Smooth muscle cell (in vitro differentiated cells): Measurements from ENCODE around the gene FCN2. TPM values are rescaled to one million over a fixed set of nuclear protein-coding genes. Genes with fewer than 3 reads are reported as not detected.

Experiments used
- DNase-seq: peaks from one replicate; lab custom pipeline; 2025; ENCODE audit not compliant: unreplicated experiment; lab: John Stamatoyannopoulos, UW
- H2AFZ ChIP-seq: fragments of 200-600 bp; sonication (generic); 2 replicates; pipeline ENCODE4 v1.6.0; 2016; ENCODE audit warnings: antibody characterized with exemption, low read depth, mild to moderate bottlenecking
- H3F3A ChIP-seq: fragments of 200-600 bp; sonication (generic); 2 replicates; pipeline ENCODE4 v1.6.0; 2017; ENCODE audit warnings: antibody characterized with exemption, low read depth
- H3K27ac ChIP-seq: fragments of 200-600 bp; sonication (generic); 2 replicates; pipeline ENCODE4 v1.5.1; 2016; ENCODE audit warnings: low read depth, mild to moderate bottlenecking
- H3K27me3 ChIP-seq: fragments of 200-600 bp; sonication (generic); 2 replicates; pipeline ENCODE4 v1.6.1; 2016; ENCODE audit warnings: low read depth, mild to moderate bottlenecking
- H3K36me3 ChIP-seq: fragments of 200-600 bp; sonication (generic); 2 replicates; pipeline ENCODE4 v1.5.1; 2016; ENCODE audit warnings: low read depth
- H3K4me1 ChIP-seq: fragments of 200-600 bp; sonication (generic); 2 replicates; pipeline ENCODE4 v1.5.1; 2016; ENCODE audit warnings: low read depth
- H3K4me2 ChIP-seq: fragments of 200-600 bp; sonication (generic); 2 replicates; pipeline ENCODE4 v1.6.0; 2016; ENCODE audit warnings: mild to moderate bottlenecking
- H3K4me3 ChIP-seq: fragments of 200-600 bp; sonication (generic); 2 replicates; pipeline ENCODE4 v1.5.1; 2016; ENCODE audit warnings: mild to moderate bottlenecking
- H3K79me2 ChIP-seq: fragments of 200-600 bp; sonication (generic); 2 replicates; pipeline ENCODE4 v1.6.0; 2016; ENCODE audit warnings: low read depth, mild to moderate bottlenecking
- H3K9ac ChIP-seq: fragments of 200-600 bp; sonication (generic); 2 replicates; pipeline ENCODE4 v1.6.0; 2016; ENCODE audit warnings: low read depth
- H3K9me3 ChIP-seq: fragments of 200-600 bp; sonication (generic); replicated peaks from 2 replicates; pipeline ENCODE4 v1.5.1; 2016; ENCODE audit warnings: low read depth
- H4K20me1 ChIP-seq: fragments of 200-600 bp; sonication (generic); 2 replicates; pipeline ENCODE4 v1.6.0; 2016; ENCODE audit warnings: low read depth
- WGBS: methylation state at CpG from one replicate; pipeline ENCODE4 v1.1.7; 2016; ENCODE audit warnings: low lambda C conversion rate; 5-methylcytosine and 5-hydroxymethylcytosine counted together
- polyA plus RNA-seq: library from polyadenylated mRNA; unstranded; fragments of >200 nt; fragmentation: Nextera tagmentation; extraction: Ambion mirVana; gene quantifications from 2 replicates; pipeline ENCODE4 v1.2.1, GENCODE V29; 2016
- total RNA-seq: library from RNA; depleted of rRNA; stranded (reverse); fragments of >200 nt; gene quantifications from 2 replicates; pipeline ENCODE4 v1.2.3, GENCODE V29; 2014
- TF ChIP-seq, protein P1 (sequence below): fragments of 200-600 bp; sonication (generic); IDR thresholded peaks from 2 replicates; pipeline ENCODE4 v1.5.1; 2017; ENCODE audit warnings: borderline replicate concordance, mild to moderate bottlenecking, antibody characterized with exemption; ENCODE audit not compliant: insufficient read depth, poor library complexity, severe bottlenecking

The FCN2 gene
- total and polyA plus RNA-seq, 2 experiments from 2014 or later = not detected

GRCh38 chr9:134848504-134848903 lies 32.1 kb upstream of the FCN2 start:
- Histone ChIP-seq H3K27me3 (no peaks in the 10 kb centered on the region), H3K4me3 (no peak overlapping the region), H3K9me3 (no peaks in the 10 kb centered on the region), H3K36me3 (peaks cover 15% of the 10 kb centered on the region), H3K4me2 (no peak overlapping the region), H3K27ac (no peak overlapping the region), H3F3A (peaks cover 70% of the 10 kb centered on the region), H3K4me1 (no peaks in the 10 kb centered on the region), H4K20me1 (peaks cover 84% of the 10 kb centered on the region), H2AFZ (no peak overlapping the region), H3K79me2 (no peaks in the 10 kb centered on the region), H3K9ac (no peak overlapping the region)
- DNase-seq = no peak
- 74% methylated on average over 6 of the region's 10 CpGs for WGBS
- TF ChIP-seq, protein P1, sequence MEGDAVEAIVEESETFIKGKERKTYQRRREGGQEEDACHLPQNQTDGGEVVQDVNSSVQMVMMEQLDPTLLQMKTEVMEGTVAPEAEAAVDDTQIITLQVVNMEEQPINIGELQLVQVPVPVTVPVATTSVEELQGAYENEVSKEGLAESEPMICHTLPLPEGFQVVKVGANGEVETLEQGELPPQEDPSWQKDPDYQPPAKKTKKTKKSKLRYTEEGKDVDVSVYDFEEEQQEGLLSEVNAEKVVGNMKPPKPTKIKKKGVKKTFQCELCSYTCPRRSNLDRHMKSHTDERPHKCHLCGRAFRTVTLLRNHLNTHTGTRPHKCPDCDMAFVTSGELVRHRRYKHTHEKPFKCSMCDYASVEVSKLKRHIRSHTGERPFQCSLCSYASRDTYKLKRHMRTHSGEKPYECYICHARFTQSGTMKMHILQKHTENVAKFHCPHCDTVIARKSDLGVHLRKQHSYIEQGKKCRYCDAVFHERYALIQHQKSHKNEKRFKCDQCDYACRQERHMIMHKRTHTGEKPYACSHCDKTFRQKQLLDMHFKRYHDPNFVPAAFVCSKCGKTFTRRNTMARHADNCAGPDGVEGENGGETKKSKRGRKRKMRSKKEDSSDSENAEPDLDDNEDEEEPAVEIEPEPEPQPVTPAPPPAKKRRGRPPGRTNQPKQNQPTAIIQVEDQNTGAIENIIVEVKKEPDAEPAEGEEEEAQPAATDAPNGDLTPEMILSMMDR = no peak

DNA sequence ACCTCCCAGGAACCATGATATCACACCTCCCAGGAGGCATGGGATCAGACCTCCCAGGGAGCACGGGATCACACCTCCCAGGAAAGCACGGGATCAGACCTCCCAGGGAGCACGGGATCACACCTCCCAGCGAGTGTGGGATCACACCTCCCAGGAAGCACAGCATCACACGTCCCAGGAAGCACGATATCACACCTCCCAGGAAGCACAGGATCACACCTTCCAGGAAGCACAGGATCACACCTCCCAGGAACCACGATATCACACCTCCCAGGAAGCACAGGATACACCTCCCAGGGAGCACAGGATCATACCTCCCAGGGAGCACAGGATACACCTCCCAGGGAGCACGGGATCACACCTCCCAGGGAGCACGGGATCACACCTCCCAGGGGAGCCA lies 30.0 kb upstream of the FCN2 start:
- H2AFZ ChIP-seq = no peak overlapping the region
- H3K4me1 ChIP-seq = no peaks in the 10 kb centered on the region
- no peaks in the 10 kb centered on the region for H3K79me2 ChIP-seq
- no peak for DNase-seq
- TF ChIP-seq, protein P1 = no peak
- 96% methylated on average over 7 of the region's 9 CpGs for WGBS
- H3K27me3 ChIP-seq = no peaks in the 10 kb centered on the region
- H3K9me3 ChIP-seq = no peaks in the 10 kb centered on the region
- peaks cover 61% of the 10 kb centered on the region for H3F3A ChIP-seq
- H3K4me3 ChIP-seq = no peak overlapping the region
- H3K4me2 ChIP-seq = no peak overlapping the region
- no peaks in the 10 kb centered on the region for H3K36me3 ChIP-seq
- no peak overlapping the region for H3K27ac ChIP-seq
- H3K9ac ChIP-seq = no peak overlapping the region
- peaks cover 73% of the 10 kb centered on the region for H4K20me1 ChIP-seq

- Histone ChIP-seq H3K9ac (no peak overlapping the region), H3K4me2 (no peak overlapping the region), H3K79me2 (no peaks in the 10 kb centered on the region), H3K27me3 (no peaks in the 10 kb centered on the region), H4K20me1 (peaks cover 69% of the 10 kb centered on the region), H3K36me3 (no peaks in the 10 kb centered on the region), H3K4me1 (no peaks in the 10 kb centered on the region), H2AFZ (no peak overlapping the region), H3K27ac (no peak overlapping the region), H3K9me3 (no peaks in the 10 kb centered on the region), H3K4me3 (no peak overlapping the region), H3F3A (peaks cover 57% of the 10 kb centered on the region)
- 97% methylated on average over 12 of the region's 12 CpGs for WGBS
- TF ChIP-seq, protein P1 = no peak
- DNase-seq = no peak
Observed at GRCh38 chr9:134851020-134851419, 29.6 kb upstream of the FCN2 start.

GRCh38 chr9:134852906-134853654 lies 27.5 kb upstream of the FCN2 start:
- no peak overlapping the region for H3K27ac ChIP-seq
- no peaks in the 10 kb centered on the region for H3K9me3 ChIP-seq
- 90% methylated on average over 6 of the region's 6 CpGs for WGBS
- no peak overlapping the region for H2AFZ ChIP-seq
- H3F3A ChIP-seq = peaks cover 55% of the 10 kb centered on the region
- no peaks in the 10 kb centered on the region for H3K36me3 ChIP-seq
- H3K27me3 ChIP-seq = no peaks in the 10 kb centered on the region
- H3K4me3 ChIP-seq = no peak overlapping the region
- no peak overlapping the region for H3K9ac ChIP-seq
- no peaks in the 10 kb centered on the region for H3K79me2 ChIP-seq
- no peak overlapping the region for H3K4me2 ChIP-seq
- TF ChIP-seq, protein P1 = no peak
- H3K4me1 ChIP-seq = no peaks in the 10 kb centered on the region
- no peak for DNase-seq
- peaks cover 48% of the 10 kb centered on the region for H4K20me1 ChIP-seq
